Osteoblast (primary cell): ENCODE measurements around the gene CROCC2. TPM values are rescaled to one million over a fixed set of nuclear protein-coding genes. Genes with fewer than 3 reads are reported as not detected.

Source experiments
- DNase-seq: peaks from one replicate; pipeline ENCODE4 v3.0.0; 2011; ENCODE audit warnings: low spot score, mixed read lengths; ENCODE audit not compliant: insufficient read length; ENCODE audit errors: missing footprints
- H2AFZ ChIP-seq: 2 replicates; pipeline ENCODE4 v1.6.0; 2011; ENCODE audit warnings: mild to moderate bottlenecking, low read length
- H3K27ac ChIP-seq: 2 replicates; pipeline ENCODE4 v1.5.1; 2011; ENCODE audit warnings: mild to moderate bottlenecking, low read depth, low read length, moderate library complexity
- H3K27me3 ChIP-seq: 2 replicates; pipeline ENCODE4 v1.6.0; 2012; ENCODE audit warnings: mild to moderate bottlenecking, control low read depth, inconsistent platforms, low read length, moderate library complexity; ENCODE audit not compliant: insufficient read depth
- H3K36me3 ChIP-seq: 2 replicates; pipeline ENCODE4 v1.5.1; 2011; ENCODE audit warnings: mild to moderate bottlenecking, low read length, control low read depth, moderate library complexity; ENCODE audit not compliant: insufficient read depth
- H3K4me1 ChIP-seq: 2 replicates; pipeline ENCODE4 v1.5.1; 2011; ENCODE audit warnings: mild to moderate bottlenecking, low read length, control low read depth, moderate library complexity; ENCODE audit not compliant: insufficient read depth
- H3K4me2 ChIP-seq: 2 replicates; pipeline ENCODE4 v1.6.0; 2011; ENCODE audit warnings: mild to moderate bottlenecking, low read length; ENCODE audit not compliant: insufficient read depth
- H3K4me3 ChIP-seq: fragments of 200-600 bp; sonication (generic); 3 replicates; pipeline ENCODE4 v1.5.1; 2012; ENCODE audit warnings: mild to moderate bottlenecking, low read length, inconsistent platforms; ENCODE audit not compliant: insufficient read depth
- H3K79me2 ChIP-seq: 2 replicates; pipeline ENCODE4 v1.6.0; 2012; ENCODE audit warnings: mild to moderate bottlenecking, low read length, control low read depth, inconsistent platforms; ENCODE audit not compliant: insufficient read depth
- H3K9me3 ChIP-seq: 2 replicates; pipeline ENCODE4 v1.5.1; 2011; ENCODE audit warnings: low read depth, low read length, control low read depth
- H4K20me1 ChIP-seq: 2 replicates; pipeline ENCODE4 v1.6.0; 2012; ENCODE audit warnings: mild to moderate bottlenecking, low read length, control low read depth; ENCODE audit not compliant: insufficient read depth
- total RNA-seq: library from RNA; depleted of rRNA; stranded (reverse); fragments of >200 nt; gene quantifications from 2 replicates; pipeline ENCODE4 v1.2.3, GENCODE V29; 2012
- TF ChIP-seq, protein P1 (sequence below): IDR thresholded peaks from 2 replicates; pipeline ENCODE4 v1.5.1; 2011; ENCODE audit warnings: mild to moderate bottlenecking, low read depth, low read length, moderate library complexity; ENCODE audit errors: extremely low read depth

The CROCC2 gene
- total RNA-seq, 1 donor: under 0.01 TPM

DNA sequence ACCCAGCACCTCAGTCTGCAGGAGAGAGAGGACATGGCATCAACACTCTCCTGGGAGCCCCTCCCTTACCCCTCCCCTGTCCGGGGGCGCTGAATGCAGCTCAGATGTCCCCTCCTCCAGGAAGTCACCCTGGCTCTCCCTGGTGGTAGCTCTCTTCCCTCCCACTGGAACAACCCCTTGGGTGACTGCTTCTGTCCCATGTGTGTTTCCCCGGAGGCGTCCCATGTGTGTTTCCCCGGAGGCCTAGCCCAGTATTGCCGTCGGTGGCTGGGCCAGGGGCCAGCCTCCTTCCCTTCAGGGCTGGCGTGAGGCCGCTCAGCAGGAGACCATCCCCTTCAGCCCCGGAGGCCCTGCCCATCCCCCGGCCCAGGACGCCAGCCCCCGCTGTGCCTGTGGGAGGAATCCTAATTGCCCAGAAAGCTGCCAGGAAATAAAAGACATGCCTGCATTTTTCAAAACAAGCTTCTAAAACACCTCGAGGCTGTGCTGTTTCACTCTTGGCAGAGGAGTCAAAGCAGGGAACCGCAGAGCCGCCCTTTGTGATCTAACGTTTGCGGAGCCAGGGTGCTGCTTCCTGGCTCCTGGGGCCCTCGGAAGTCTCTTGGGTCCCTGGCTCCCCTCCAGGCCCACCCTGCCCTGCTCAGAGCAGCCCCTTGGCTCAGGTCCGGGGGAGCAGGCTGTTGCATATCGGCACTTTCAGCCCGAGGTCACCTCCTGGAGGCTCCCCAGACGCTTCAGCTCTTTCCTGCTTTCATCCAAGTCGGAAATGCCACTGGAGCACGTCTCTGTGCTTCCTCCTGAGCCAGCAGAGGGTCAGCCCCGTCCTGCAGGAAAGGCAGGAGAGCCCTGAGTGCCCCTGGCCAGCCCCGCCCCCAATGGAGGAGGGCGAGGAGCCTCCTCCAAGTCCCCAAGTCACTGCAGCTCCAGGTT lies 103.7 kb downstream of the CROCC2 start:
- Histone ChIP-seq H3K4me1 (peaks cover 14% of the 10 kb centered on the region), H3K36me3 (no peaks in the 10 kb centered on the region), H3K27me3 (no peaks in the 10 kb centered on the region), H3K79me2 (peaks cover 9% of the 10 kb centered on the region), H2AFZ (peak overlapping the region; percentile 92), H3K27ac (peak overlapping the region; percentile 51), H3K4me2 (peak overlapping the region; percentile 85), H3K4me3 (peak overlapping the region; percentile 66), H4K20me1 (peaks cover 47% of the 10 kb centered on the region), H3K9me3 (no peaks in the 10 kb centered on the region)
- TF ChIP-seq, protein P1, sequence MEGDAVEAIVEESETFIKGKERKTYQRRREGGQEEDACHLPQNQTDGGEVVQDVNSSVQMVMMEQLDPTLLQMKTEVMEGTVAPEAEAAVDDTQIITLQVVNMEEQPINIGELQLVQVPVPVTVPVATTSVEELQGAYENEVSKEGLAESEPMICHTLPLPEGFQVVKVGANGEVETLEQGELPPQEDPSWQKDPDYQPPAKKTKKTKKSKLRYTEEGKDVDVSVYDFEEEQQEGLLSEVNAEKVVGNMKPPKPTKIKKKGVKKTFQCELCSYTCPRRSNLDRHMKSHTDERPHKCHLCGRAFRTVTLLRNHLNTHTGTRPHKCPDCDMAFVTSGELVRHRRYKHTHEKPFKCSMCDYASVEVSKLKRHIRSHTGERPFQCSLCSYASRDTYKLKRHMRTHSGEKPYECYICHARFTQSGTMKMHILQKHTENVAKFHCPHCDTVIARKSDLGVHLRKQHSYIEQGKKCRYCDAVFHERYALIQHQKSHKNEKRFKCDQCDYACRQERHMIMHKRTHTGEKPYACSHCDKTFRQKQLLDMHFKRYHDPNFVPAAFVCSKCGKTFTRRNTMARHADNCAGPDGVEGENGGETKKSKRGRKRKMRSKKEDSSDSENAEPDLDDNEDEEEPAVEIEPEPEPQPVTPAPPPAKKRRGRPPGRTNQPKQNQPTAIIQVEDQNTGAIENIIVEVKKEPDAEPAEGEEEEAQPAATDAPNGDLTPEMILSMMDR: no peak
- peak; percentile 96 for DNase-seq

DNA sequence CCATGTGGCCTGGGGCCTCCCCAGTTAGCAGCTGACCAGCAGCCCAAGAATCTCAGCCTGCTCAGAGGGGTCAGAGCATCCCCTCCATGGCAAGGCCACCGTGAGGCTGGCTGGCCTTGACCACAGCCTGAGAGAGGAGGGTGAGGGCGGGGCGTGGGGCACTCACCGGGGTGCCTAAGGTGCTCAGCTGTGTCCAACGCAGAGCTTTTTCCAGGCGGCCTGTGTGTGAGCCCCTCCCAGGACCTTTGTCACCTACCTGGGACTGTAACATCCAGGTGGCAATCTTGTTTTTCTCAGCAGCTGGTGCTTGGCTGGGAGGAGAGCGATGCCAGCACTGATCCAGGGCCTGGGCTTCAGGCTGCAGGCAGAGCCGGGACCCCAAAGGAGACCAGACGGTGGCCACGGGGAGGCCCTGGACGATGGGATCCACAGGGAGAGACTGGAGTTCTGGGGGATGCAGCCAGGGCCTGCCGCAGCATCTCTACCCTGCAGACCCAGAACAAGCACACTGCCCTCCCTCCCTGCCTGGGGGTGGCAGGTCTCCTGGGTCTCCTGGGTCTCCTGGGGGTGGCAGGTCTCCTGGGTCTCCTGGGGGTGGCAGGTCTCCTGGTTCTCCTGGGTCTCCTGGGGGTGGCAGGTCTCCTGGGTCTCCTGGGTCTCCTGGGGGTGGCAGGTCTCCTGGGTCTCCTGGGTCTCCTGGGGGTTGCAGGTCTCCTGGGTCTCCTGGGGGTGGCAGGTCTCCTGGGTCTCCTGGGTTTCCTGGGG lies 104.6 kb downstream of the CROCC2 start:
- peaks cover 14% of the 10 kb centered on the region for H3K4me1 ChIP-seq
- H3K79me2 ChIP-seq: peaks cover 14% of the 10 kb centered on the region
- peaks cover 51% of the 10 kb centered on the region for H4K20me1 ChIP-seq
- peak overlapping the region; percentile 92 for H2AFZ ChIP-seq
- no peaks in the 10 kb centered on the region for H3K36me3 ChIP-seq
- H3K9me3 ChIP-seq: no peaks in the 10 kb centered on the region
- peak overlapping the region; percentile 51 for H3K27ac ChIP-seq
- H3K4me3 ChIP-seq: peak overlapping the region; percentile 66
- peak overlapping the region; percentile 85 for H3K4me2 ChIP-seq
- H3K27me3 ChIP-seq: no peaks in the 10 kb centered on the region
- TF ChIP-seq, protein P1: no peak
- DNase-seq: peak; percentile 71

- H3K9me3 ChIP-seq: no peaks in the 10 kb centered on the region
Observed at GRCh38 chr2:241011296-241011600, 105.1 kb downstream of the CROCC2 start.

More at GRCh38 chr2:241011296-241011600, 105.1 kb downstream of the CROCC2 start:
- no peak overlapping the region for H3K4me2 ChIP-seq
- no peaks in the 10 kb centered on the region for H3K36me3 ChIP-seq
- no peak overlapping the region for H2AFZ ChIP-seq
- H3K27ac ChIP-seq: no peak overlapping the region
- TF ChIP-seq, protein P1: no peak
- no peak overlapping the region for H3K4me3 ChIP-seq
- peak; percentile 46 for DNase-seq
- no peaks in the 10 kb centered on the region for H3K27me3 ChIP-seq
- peaks cover 14% of the 10 kb centered on the region for H3K4me1 ChIP-seq
- peaks cover 50% of the 10 kb centered on the region for H4K20me1 ChIP-seq
- peaks cover 15% of the 10 kb centered on the region for H3K79me2 ChIP-seq
